HG03064 (cell line): ENCODE measurements around the gene BPIFB6.

Experiments
- ATAC-seq: cut with Tn5 transposase; IDR thresholded peaks from one replicate; pipeline ENCODE4 v1.9.1; 2021; ENCODE audit warnings: low read depth; ENCODE audit not compliant: unreplicated experiment

BPIFB6 gene

DNA sequence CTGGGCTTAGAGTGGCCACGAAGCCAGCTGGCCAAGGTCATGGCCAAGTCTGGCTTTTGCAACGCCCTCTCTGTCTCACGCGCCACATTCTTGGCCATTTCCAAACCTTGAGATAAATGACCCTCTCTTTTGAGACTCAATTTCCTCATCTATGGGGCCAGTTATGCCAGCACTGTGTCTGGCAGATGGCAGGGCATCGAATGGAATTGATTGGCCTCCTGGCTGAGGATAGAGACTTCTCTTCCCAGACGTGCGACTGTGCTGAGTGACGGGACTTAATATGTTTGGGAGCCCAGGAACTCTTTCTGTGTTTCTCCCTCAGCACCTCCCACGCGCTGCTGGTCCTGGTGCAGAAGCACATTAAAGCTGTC is 16.3 kb upstream of the BPIFB6 start:
- ATAC-seq: no peak

DNA sequence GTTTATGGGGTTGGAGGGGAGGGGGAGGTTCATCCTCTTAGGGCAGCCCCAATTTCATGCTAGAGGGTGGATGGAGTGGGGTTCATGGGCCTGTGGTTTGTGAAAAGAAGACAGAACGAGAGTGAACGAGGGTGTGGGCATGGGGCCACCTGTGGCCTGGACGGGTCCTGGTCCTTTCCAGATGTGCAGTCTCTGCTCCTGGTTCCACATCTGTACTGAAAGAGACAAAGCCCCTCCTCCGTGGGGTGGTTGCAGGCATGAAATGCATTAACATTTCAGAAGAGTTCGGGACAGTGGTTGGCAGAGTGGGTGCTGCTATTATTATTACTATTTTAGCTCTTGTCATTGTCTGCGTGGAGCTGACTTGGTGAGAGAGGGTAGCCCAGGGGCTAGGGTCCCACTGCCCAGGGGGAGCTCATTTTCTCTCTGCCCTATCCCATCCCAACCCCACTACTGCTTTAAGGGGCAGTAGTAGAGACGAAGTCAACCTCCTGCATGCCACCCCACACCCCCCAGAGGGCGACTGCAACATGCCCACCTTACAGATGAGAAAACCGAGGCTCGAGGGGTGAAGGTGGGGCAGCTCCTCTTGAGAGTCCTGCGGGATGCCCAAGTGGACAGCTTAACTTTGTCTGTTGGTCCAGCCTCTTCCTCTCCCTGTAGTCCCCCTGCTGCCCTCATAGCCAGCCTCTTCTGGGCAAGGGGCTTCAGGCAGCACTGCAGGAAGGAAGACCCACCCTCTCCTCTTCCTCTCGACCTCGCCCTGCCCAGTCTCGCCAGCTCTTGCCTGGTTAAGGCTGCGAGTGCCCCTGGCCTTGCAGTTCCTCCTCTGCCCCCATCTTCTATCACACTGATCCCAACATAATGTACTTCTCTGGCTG is 15.5 kb upstream of the BPIFB6 start:
- ATAC-seq: no peak

DNA sequence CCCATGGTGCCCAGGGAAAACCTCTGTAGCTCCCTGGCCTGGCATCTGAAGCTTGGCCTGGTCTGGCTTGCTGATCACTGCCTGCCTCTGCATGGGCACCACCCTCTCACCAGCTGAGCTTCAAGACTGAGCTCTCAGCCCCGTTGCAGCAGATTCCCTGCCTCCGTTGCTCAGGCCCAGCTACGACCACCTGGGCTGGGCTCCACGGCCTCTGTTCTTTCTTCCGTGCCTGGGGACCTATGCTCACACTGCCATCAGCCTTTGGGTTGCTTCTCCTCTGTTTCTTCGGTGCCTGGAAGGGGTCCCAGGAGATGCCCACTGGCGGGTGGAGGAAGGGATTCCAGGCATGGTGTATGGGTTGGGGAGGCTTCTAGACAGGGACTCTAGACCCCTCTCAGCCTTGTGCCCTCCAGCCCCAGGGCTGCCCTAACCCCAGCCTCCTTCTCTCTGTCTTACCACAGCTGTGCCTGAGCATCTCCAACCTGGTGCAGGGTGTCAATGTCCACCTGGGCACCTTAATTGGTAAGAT is 14.8 kb upstream of the BPIFB6 start:
- ATAC-seq: no peak

DNA sequence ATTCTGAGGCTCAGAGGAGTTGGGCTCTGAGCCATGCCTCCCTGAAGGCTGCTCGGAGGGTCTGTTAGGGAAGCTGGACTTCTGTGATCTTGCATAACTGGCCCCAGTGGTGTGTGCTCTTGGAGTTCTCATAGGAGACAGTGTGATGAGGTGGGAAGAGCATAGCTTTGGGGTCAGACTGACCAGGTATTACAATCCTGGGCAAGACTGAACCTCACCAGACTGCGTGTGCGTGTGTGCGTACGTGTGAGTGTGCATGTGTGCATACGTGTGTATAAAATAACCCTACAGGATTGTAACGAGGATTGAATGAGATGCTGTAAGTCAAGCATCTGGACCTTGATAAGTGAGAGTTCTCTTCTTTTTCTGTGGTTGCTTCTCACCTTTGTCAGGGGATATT is 13.9 kb upstream of the BPIFB6 start:
- ATAC-seq: no peak

DNA sequence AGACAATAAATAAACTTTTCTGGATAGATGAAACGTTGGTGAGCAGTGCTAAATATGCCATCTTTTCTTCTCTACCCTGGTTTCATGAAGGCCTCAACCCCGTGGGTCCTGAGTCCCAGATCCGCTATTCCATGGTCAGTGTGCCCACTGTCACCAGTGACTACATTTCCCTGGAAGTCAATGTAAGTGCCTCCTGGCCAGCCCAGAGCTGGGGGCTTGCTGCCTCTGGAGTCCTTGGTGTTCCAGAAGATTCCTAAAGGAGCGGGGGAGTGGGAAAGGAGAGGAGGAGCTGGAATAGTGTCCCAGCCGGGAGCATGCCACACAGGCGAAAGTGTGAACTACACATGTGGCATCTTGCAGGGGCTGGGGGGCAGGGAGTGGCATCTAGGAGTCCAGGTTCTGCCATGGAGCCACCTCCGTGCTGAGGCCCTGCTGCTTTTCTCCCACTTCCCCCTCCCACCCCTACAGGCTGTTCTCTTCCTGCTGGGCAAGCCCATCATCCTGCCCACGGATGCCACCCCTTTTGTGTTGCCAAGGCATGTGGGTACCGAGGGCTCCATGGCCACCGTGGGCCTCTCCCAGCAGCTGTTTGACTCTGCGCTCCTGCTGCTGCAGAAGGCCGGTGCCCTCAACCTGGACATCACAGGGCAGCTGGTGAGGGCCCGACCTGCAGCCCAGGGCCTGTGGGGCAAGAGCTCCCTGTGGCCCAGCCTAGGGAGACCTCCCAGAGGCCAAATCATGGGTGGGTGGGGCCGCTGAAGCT is 13.1 kb upstream of the BPIFB6 start:
- no peak for ATAC-seq

DNA sequence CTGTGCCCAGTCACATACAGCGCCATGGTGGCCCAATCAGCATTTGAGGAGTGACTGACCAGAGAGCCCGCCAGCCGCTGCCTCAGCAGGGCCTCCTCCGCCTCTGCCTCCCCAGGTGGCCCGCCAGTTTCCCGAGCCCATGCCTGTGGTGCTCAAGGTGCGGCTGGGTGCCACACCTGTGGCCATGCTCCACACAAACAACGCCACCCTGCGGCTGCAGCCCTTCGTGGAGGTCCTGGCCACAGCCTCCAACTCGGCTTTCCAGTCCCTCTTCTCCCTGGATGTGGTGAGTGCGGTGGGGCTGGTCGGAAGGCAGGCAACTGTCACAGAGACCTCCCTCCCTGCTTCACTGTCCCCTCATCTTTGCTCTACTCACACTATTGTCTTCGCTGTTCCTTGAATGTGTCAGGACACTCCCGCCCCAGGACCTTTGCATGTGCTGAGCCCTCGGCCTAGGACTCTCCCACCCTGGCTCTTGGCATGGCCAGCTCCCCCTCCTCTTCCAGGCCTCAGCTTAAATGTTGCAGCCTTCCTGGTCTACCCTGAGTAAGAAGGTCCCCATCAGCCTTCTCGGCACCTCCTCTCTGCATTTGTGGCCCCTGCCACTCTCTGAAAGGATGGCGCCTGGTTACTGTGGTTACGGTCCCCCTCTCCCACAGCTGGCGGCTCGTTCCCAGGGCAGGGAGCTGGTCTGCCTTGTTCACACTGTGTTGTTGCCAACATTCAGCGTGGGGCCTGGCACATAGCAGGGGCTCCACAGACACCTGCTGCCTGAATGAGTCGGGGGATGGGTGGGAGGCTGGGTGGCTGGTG is 11.8 kb upstream of the BPIFB6 start:
- ATAC-seq: no peak

DNA sequence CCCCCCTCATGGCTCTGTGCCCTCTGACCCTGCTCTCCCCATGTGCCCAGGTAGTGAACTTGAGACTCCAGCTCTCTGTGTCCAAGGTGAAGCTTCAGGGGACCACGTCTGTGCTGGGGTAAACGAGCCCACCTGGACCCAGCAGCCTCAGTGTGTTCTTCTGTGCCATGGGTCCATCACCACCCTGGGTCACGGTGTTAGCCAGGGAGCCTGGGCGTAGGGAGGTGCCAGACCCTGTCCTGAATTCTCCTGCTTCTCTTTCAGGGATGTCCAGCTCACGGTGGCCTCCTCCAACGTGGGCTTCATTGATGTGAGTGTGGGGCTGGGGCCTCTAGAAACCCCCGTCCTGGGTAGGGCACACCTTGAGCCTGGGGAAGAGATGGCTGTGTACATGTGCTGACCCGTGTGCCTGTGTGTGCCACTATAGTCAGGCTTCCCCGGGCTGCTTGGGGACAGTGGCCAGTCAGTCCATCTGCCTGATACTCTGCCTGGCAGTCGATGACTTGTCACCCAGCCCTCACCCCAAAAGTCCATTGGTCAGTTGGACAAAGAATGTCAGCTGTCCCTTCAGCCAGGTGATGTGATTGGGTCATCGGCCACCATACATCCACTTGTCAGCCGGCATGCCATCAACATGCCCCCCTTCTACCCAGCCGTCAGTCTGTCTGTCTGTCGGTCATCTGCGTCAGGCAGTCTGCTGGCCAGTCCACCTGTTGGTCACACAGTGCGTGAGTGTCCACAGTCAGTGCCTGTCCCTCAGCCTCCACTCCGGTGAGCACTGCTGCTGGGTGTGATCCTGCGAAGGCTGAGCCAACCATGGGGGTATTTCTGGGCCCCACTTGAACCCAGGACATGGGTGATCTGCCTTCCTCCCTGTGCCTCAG is 10.9 kb upstream of the BPIFB6 start:
- no peak for ATAC-seq

DNA sequence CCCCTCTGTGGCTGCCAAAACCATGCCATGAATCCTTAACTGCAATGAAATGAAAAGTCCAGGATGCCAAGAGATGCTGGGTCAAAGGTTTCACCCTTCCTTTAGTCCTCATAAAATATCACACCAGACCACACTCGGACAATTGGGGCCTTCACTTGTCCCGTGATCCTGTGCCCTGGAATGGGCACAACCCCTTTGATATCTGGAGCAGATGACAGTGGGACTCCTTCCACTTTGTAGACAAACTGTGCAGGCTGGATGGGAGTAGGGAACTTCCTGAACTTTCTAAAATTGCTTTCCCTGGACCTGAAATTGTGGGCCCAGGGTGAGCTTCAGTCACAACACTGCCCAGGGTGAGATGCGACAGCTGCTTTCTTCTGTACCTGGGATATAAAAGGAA is 9.6 kb upstream of the BPIFB6 start:
- ATAC-seq: no peak

DNA sequence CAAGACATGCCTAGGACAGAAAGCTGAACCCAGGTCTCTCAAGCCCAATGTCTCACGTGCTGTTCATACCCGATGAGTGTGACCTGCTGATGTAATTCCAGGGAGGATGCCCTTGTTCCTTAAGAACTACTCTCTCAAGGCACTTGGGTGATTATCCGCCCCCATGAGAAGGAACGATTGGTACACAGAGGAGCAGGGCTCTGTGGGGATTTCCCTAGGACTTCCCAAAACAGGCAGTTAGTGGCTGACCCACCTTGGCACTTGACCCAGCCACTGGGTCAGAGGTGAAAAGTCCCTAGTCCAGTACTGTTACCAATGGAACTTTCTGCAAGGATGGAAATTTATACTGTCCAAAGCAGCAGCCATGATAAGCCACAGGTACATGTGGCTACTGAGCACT is 9.2 kb upstream of the BPIFB6 start:
- no peak for ATAC-seq

DNA sequence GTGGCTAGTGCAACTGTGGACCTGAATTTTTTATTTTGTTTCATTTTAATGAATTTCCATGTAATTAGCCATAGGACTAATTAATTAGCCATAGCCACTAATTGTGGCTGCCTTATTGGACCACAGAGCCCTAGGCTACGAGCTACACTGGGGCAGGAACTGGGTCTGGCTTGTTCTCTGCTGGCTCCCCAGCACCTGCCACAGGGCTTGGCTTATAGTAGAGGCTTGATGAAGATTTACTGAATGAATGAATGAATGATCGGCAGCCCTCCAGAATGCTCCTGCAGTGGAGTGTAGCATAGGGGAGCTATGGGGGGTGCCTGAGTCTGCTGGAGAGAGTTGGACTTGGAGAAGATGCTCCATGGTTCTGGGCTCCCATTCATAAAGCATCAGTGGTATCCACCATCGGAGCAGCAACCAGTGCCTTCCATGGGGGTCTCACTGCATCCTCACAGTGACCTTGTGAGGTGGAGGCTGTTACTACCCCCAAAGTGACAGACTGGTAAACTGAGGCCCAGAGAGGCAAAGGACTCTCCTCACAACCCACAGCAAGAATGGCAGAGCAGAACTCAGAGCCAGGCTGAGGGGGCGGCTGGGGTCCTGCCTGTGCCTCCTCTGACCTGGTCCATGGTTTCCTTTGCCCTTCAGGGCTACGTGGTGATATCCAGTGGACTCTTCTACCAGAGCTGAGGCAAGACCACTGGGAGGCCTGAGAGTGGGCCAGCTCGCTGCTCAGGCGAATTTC is 8.6 kb upstream of the BPIFB6 start:
- no peak for ATAC-seq

DNA sequence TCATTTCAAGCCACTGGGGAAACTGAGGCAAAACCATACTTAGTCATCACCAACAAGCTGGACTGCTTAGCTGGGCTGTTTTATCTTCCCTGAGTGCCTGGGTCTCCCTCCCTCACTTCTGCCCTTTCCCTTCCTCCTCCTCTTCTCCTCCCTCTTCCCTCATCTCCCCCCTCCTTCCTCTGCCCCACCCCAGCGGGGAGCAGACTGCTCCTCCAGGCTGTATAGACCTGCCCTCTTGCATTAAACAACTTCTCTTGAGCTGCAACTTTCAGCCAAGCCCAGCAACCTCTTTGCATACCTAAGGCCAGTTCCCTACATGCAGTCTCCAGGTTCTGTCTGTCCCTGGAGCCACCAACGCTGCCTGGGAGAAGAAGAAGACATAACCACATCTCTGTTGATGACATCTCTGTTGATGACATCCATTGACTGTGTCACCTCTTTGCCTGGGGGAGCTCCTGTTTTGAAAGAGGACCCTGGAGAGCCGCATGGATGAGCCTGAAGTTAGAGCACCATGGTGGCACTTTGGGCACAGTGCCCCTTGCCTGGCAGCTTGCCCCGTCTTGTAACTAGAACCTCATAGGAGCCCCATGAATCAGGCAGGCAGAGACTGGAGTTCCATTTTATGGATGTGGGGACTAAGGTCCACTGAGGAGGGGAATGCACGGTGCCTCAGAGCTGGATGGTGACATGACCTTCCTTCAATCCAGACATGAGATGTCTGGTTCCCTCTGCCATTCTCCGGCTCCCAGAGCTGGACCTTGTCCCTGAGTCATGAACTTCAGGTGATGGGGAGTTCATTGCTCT is 7.8 kb upstream of the BPIFB6 start:
- no peak for ATAC-seq

DNA sequence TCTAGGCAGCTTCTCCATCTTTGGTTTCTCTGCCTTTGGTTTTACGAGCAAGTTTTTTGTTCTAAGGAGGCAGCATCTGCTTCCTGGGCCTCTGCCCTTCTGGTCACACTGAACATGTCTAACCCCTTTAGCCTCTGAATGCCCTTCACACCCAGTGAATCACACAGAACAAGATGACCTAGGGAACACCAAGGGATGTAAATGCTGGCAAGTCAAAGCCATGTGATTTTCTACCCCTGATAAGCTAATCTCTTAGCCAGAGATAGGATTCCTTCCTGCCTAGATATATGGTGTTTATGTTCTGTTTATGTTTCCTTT is 7.2 kb upstream of the BPIFB6 start:
- ATAC-seq: no peak

DNA sequence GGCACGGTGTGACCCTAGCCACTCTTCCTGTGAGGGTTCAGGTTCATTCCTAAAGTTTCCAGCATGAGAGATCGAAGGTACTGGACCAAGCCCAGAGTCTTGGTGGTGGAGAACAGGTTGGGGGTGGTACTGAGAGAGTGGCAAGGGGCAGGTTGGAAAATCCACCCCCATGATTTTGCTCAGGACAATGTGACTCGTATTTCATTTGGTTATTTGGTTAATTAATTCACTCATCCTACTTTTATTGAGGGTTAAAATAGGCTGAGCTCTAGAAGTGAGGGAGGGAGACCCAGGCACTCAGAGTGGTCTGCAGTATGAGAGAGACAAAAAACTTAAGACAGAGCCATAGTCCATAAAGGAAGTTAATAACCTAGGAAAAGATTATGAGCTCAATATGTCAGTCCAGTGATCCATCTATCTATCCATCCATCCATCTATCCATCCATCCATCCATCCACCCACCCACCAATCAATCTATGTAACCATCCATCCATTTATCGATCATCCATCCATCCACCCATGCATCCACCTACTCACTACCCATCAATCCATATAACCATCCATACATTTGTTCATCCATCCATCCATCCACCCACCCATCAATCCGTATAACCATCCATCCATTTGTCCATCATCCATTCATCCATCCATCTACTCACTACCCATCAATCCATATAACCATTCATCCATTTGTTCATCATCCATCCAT is 6.7 kb upstream of the BPIFB6 start:
- no peak for ATAC-seq

DNA sequence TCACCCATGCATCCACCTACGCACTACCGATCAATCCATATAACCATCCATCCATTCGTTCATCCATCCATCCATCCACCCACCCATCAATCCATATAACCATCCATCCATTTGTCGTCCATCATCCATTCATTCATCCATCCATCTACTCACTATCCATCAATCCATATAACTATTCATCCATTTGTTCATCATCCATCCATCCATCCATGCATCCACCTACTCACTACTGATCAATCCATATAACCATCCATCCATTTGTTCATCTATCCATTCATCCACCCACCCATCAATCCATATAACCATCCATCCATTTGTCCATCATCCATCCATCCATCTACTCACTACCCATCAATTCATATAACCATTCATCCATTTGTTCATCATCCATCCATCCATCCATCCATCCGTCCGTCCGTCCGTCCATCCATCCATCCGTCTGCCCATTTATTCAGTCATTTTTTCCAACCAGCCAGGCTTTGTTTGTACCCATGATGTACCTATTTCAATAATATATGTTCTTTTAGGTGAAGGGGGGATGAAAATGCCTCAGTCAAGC is 6.1 kb upstream of the BPIFB6 start:
- ATAC-seq: no peak

DNA sequence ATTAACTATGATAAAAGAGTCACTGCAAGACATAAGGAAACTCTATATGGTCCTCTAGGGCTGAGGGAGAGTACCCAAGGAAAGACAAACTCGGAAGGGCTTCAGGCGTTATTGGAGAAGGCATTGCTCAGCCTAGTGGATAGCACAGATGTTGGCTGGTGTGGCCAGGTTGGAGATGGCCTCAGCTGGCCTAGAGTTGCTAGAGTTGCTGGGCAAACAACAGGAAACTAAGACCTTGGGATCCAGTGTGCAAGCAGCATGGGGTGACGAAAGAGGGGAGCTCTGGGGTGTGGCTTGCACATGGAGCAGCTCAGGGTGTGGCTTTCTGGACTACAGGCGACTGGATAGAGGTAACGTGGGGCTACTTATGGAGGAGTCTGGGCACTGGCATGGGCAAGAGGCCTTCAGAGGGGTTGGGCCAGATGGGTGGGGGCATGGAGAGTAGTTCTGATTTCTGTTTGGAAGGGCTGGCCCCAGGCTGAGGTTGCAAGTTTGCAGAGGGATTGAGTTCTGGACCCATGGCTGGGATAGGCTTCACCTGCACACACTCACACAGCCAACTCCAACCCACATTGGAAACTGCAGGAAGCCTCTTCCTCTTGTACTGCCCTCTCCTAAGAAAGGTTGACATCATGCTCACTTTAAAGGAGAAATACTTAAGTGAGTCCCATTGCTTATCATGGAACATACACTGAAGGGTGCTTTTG is 5.2 kb upstream of the BPIFB6 start:
- ATAC-seq: no peak

DNA sequence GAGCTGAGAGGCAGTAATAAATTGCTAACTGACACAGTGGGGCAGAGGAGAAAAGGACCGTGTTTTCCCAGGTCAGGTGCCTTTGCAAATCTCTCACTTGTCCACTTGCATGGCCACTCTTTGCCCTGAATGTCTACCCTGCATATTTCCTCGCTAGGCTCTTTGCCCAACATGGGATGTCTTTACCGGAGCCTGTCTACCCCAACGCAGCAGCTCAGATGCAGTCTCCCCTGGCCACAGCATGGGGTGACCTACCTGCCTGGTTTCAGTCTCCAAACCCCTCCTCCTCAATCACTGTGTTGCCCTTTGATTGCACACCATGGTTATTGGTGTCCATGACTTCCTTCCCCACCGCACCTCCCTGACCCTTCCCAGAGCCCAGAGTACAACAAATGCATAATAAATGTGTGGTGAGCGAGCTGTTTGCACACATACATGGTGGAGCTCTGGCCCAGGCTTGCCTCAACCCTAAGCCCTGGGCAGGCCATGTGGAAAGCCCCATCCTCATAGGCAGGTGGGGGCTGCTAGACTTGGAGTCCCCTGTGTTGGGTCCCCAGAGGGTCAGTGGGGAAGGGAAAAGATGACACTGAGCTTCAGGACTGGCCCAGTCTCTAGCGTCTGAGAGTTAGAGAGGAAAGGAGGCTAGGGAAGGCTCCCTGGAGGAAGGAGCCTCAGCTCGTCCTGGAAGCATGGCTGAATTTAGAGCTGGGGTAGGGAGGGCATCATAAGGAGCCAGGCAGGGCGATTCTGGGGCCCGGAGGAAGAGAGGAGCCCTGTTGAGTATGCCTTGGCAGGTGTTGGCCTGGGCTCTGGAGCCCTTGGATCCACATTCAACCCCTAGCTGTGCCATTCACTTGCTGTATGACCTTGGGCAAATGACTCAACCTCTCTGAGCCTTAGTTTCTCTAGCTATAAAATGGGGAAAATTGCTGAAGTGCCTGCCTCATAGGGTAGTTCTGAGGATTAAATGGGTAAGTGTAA is 4.4 kb upstream of the BPIFB6 start:
- ATAC-seq: no peak
